Epithelial cell of esophagus (primary cell): Measurements from ENCODE around the gene TDRD3.

Experiments
- DNase-seq: peaks from one replicate; pipeline ENCODE4 v3.0.0; 2010; ENCODE audit warnings: low read depth
- H3K4me3 ChIP-seq: 2 replicates; pipeline ENCODE4 v1.5.1; 2011; ENCODE audit warnings: mild to moderate bottlenecking, low read length, control low read depth
- CTCF ChIP-seq: IDR thresholded peaks from 2 replicates; pipeline ENCODE4 v1.5.1; 2011; ENCODE audit warnings: low read depth, mild to moderate bottlenecking, low read length, control low read depth, inconsistent platforms; ENCODE audit not compliant: insufficient read depth; ENCODE audit errors: missing control alignments

The TDRD3 gene

GRCh38 chr13:60623151-60623550 is 226.1 kb downstream of the TDRD3 start:
- no peak for DNase-seq
- no peak overlapping the region for H3K4me3 ChIP-seq
- no peak for TF ChIP-seq CTCF
